ENCODE results near the gene SNAI1. TPM values are rescaled to one million over a fixed set of nuclear protein-coding genes. Genes with fewer than 3 reads are reported as not detected.

The SNAI1 gene
- total RNA-seq, 2 donors from 2014 or later = 0.78 to 3.3 TPM

DNA sequence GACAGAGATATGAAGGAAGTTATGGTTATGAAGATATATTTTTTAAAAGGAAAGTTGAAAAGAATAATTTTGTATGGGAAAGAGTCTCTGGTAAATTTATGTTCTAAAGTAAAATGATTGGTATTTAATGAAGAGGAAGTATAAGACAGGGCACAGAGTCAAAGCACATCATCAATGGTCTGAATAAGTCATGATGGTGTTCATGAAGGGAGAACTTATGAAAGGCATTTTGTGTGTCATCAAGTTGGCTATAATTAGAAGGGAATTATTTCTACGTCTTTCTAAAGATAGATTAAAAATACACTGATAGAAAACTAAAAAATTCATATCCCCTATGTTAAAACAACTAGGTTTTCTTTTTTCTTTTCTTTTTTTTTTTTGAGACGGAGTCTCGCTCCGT, 21.4 kb upstream of the SNAI1 start:
- Histone ChIP-seq H3K4me3 (no peak overlapping the region), H3K4me1 (peaks cover 19% of the 10 kb centered on the region), H3K36me3 (replicated peaks in 1 of 2; ENCODE audit: insufficient read depth in 1 of 2, low read depth in 2 of 2) (peaks cover 0 to 2% of the 10 kb centered on the region in 2 donors), H3K27me3 (no peaks in the 10 kb centered on the region), H3K27ac (no peak overlapping the region), H3K9me3 (no peaks in the 10 kb centered on the region)
- TF ChIP-seq POLR2A (IDR thresholded peaks at IDR 0.05) = no peak
- TF ChIP-seq, protein P1, sequence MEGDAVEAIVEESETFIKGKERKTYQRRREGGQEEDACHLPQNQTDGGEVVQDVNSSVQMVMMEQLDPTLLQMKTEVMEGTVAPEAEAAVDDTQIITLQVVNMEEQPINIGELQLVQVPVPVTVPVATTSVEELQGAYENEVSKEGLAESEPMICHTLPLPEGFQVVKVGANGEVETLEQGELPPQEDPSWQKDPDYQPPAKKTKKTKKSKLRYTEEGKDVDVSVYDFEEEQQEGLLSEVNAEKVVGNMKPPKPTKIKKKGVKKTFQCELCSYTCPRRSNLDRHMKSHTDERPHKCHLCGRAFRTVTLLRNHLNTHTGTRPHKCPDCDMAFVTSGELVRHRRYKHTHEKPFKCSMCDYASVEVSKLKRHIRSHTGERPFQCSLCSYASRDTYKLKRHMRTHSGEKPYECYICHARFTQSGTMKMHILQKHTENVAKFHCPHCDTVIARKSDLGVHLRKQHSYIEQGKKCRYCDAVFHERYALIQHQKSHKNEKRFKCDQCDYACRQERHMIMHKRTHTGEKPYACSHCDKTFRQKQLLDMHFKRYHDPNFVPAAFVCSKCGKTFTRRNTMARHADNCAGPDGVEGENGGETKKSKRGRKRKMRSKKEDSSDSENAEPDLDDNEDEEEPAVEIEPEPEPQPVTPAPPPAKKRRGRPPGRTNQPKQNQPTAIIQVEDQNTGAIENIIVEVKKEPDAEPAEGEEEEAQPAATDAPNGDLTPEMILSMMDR (IDR thresholded peaks at IDR 0.05) = no peak
- ATAC-seq (no peak), DNase-seq (no peak)
- intact Hi-C loops (cut with DNase I) = no loop called here
- WGBS, 2 donors = 84 to 86% methylated on average over 4 of the region's 4 CpGs

DNA sequence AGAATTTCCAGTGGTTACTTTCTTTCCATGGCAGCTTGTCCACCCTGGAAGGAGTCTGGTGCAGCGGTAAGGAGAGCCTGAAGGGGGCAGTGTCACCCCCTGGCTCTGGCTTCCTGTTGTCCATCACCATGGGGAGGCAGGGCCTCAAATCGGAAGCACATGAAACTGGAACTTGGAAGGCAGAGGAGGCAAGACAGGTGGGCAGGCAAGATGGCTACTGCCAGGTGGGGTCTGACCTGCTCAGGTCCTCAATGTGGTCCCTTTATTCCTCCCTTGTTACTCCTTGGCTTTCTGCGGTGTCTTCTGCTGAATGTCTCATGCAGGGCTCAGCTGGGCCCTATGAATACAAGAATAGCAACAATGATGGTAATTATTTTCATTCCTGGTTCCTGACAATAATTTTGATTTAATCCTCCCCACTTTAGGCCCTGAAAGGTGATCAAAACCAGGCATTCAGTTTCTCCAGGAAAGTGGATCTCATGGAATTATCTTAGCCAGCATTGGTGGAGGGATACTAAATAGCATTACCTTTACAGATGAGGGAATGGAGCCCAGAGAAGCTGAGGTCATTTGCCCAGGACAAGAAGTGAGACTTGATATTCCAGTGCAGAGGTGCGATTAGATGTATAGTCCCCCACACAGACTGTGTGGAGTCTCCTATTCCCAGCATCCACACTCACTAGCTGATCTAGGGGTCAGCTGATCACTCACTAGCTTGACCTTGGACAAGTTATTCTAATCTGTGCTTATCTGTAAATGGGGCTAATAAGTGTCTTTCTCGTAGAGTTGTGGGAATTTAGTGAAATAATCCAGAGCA, 17.6 kb upstream of the SNAI1 start:
- peak overlapping the region; percentile 22 to 72 (median 50) for H3K27ac ChIP-seq
- ATAC-seq = no peak
- H3K4me3 ChIP-seq = no peak overlapping the region
- peaks cover 20% of the 10 kb centered on the region for H3K4me1 ChIP-seq
- no peak for TF ChIP-seq POLR2A (IDR thresholded peaks at IDR 0.05)
- TF ChIP-seq, protein P1 (IDR thresholded peaks at IDR 0.05) = peak in 6 of 7 experiments; percentile 28 to 44 (median 34)
- no peaks in the 10 kb centered on the region for H3K36me3 ChIP-seq (replicated peaks in 1 of 2; ENCODE audit: insufficient read depth in 1 of 2, low read depth in 2 of 2)
- peak in 3 of 4 donors; percentile 40 to 52 (median 44) for DNase-seq
- intact Hi-C loops (cut with DNase I) = no loop called here
- no peaks in the 10 kb centered on the region for H3K27me3 ChIP-seq
- WGBS, 2 donors = 46 to 49% methylated on average over 5 of the region's 5 CpGs
- H3K9me3 ChIP-seq = no peaks in the 10 kb centered on the region

DNA sequence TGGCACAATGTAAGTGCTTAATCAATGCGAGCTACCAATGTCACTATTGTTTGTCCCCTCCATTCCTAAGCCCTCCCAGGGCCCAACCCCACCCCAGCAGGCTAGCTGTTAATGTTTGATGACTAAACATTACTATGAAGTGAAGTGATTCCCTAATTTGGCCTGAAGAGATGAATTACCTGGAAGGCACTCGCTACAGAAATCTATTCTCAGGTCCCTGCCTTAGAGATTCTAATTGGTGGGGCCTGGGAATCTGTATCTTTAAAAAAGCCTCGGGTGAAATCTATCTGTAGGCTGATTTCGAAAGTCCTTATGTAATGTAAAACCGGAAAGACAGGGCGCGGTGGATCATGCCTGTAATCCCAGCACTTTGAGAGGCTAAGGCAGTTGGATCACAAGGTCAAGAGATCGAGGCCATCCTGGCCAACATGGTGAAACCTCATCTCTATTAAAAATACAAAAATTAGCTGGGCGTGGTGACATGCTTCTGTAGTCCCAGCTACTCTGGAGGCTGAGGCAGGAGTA, 16.9 kb upstream of the SNAI1 start:
- H3K9me3 ChIP-seq = no peaks in the 10 kb centered on the region
- no peaks in the 10 kb centered on the region for H3K27me3 ChIP-seq
- WGBS, 2 donors = 28 to 35% methylated on average over 9 of the region's 9 CpGs
- intact Hi-C loops (cut with DNase I) = no loop called here
- H3K4me3 ChIP-seq = no peak overlapping the region
- H3K36me3 ChIP-seq (replicated peaks in 1 of 2; ENCODE audit: insufficient read depth in 1 of 2, low read depth in 2 of 2) = no peaks in the 10 kb centered on the region
- H3K4me1 ChIP-seq = peaks cover 20% of the 10 kb centered on the region
- TF ChIP-seq, protein P1 (IDR thresholded peaks at IDR 0.05) = no peak
- TF ChIP-seq POLR2A (IDR thresholded peaks at IDR 0.05) = no peak
- DNase-seq = peak; percentile 30 to 49 (median 38)
- peak overlapping the region; percentile 22 to 72 (median 50) for H3K27ac ChIP-seq
- ATAC-seq = peak; percentile 81

DNA sequence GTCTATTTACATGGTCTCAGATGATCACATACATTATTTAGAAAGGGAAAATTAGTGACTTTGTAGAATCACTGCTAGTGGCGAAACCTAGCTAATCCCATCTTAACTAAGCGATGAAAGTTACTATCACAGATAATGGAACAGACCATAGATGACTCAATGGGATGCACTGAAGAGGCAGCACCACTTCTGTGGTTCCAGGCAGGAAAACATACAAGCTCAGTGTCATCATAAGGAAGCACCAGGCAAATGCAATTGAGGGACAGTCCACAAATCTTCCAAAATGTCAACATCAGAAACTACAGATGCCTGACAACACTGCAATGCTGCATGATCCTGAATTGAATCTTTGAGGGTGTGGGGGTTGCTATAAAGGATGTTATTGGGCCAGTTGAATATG, 15.9 kb upstream of the SNAI1 start:
- WGBS, 2 donors = 96 to 97% methylated on average over 2 of the region's 2 CpGs
- no peak for TF ChIP-seq POLR2A (IDR thresholded peaks at IDR 0.05)
- TF ChIP-seq, protein P1 (IDR thresholded peaks at IDR 0.05) = no peak
- intact Hi-C loops (cut with DNase I) = no loop called here

More for the DNA sequence above, 15.9 kb upstream of the SNAI1 start:
- no peak for DNase-seq
- peaks cover 20% of the 10 kb centered on the region for H3K4me1 ChIP-seq
- ATAC-seq = no peak
- no peaks in the 10 kb centered on the region for H3K9me3 ChIP-seq
- H3K27ac ChIP-seq = no peak overlapping the region
- no peaks in the 10 kb centered on the region for H3K36me3 ChIP-seq (replicated peaks in 1 of 2; ENCODE audit: insufficient read depth in 1 of 2, low read depth in 2 of 2)
- H3K4me3 ChIP-seq = no peak overlapping the region
- H3K27me3 ChIP-seq = no peaks in the 10 kb centered on the region

Data from body of pancreas (tissue), 4 donors.